ENCODE measurements around the gene SP140L. TPM values are rescaled to one million over a fixed set of nuclear protein-coding genes. Genes with fewer than 3 reads are reported as not detected.

SP140L gene
- polyA plus RNA-seq, 1 of the 3 experiments (the other 2 are of a cell fraction): 13.5 TPM

GRCh38 chr2:230346921-230347533, 20.0 kb downstream of the SP140L start:
- CTCF ChIA-PET: interaction anchor here (0.7 kb wide), 1 partner anchor 69 kb away, joined by 3 read pairs; the partner anchor contains the start of gene SP100
- H2AFZ ChIP-seq (ENCODE audit: low read depth): no peak overlapping the region

DNA sequence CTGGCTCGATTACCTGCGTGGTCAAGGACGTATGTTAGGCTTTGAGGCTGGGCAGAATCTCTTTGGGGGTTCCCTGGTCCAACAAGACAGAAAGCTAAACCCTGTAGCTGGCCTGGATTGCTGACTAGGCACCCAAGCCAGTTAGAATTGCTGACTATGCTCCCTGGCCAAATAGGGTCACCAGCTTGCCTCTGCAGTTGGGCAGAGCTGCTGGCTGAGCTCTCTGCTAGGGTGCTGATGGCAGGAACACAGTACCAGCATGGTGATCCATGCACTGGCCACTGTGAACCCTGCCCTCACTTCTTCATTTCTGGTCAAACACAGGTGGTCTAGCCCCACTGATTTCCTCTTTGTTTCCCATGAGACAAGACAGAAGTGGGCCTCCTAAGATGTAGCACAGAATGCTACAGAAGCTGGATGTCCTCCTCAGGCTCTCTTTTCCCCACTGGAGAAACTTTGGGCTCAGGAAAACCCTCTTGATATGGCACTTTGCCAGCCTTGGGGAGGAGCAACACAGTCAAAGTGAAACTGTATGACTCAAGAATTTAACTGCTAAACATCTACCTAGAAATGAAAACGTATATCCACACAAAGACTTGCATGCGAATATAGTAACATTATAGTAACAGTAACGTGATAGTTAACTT, 20.8 kb downstream of the SP140L start:
- H3K9me2 ChIP-seq: no peaks in the 10 kb centered on the region
- no peaks in the 10 kb centered on the region for H3K4me1 ChIP-seq (ENCODE audit: control insufficient read depth in 1 of 2, insufficient read depth in 2 of 2, low read depth in 1 of 2, low read length in 1 of 2)
- ChIA-PET CTCF (no interaction called here), POLR2A (no interaction called here)
- H3K4me3 ChIP-seq (ENCODE audit: low read depth in 2 of 2, low read length in 1 of 2): peak overlapping the region in 1 of 2 experiments; percentile 0; a peak in 1 of 4 replicates
- H3K9ac ChIP-seq: no peak overlapping the region
- TF ChIP-seq SIN3A (IDR thresholded peaks at IDR 0.05; ENCODE audit: borderline replicate concordance, low read depth, low read length) (no peak), TEAD4 (IDR thresholded peaks at IDR 0.05; ENCODE audit: borderline replicate concordance, insufficient read depth) (no peak), RXRA (IDR thresholded peaks at IDR 0.05; ENCODE audit: borderline replicate concordance, low read depth) (no peak), JUND (IDR thresholded peaks at IDR 0.05) (no peak)
- TF ChIP-seq, protein P1, sequence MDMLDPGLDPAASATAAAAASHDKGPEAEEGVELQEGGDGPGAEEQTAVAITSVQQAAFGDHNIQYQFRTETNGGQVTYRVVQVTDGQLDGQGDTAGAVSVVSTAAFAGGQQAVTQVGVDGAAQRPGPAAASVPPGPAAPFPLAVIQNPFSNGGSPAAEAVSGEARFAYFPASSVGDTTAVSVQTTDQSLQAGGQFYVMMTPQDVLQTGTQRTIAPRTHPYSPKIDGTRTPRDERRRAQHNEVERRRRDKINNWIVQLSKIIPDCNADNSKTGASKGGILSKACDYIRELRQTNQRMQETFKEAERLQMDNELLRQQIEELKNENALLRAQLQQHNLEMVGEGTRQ (IDR thresholded peaks at IDR 0.05; ENCODE audit: borderline replicate concordance, low read depth, low read length): no peak
- H2AFZ ChIP-seq (ENCODE audit: low read depth): no peak overlapping the region
- H3K9me3 ChIP-seq: peaks cover 12% of the 10 kb centered on the region; the same call in 1 of the 2 replicates
- H3K79me2 ChIP-seq (ENCODE audit: insufficient read depth): peaks cover 64% of the 10 kb centered on the region
- WGBS (ENCODE audit: low lambda C conversion rate): 30% methylated on average over 6 of the region's 6 CpGs
- no peaks in the 10 kb centered on the region for H3K27me3 ChIP-seq (ENCODE audit: insufficient read depth)
- H3K4me2 ChIP-seq: peak overlapping the region; percentile 11; the same call in 1 of the 2 replicates
- no peak for DNase-seq
- H4K20me1 ChIP-seq (ENCODE audit: insufficient read depth): no peaks in the 10 kb centered on the region
- peaks cover 0 to 32% of the 10 kb centered on the region in 2 experiments for H3K36me3 ChIP-seq (replicated peaks in 1 of 2; ENCODE audit: control insufficient read depth in 1 of 2, insufficient read depth in 2 of 2, low read length in 1 of 2)
- H3K27ac ChIP-seq (ENCODE audit: low read depth in 2 of 2, low read length in 1 of 2): no peak overlapping the region
- peaks cover 13% of the 10 kb centered on the region for H3F3A ChIP-seq (replicated peaks; ENCODE audit: insufficient read depth)

More at GRCh38 chr2:230346921-230347533, 20.0 kb downstream of the SP140L start:
- no peaks in the 10 kb centered on the region for H3K4me1 ChIP-seq (ENCODE audit: control insufficient read depth in 1 of 2, insufficient read depth in 2 of 2, low read depth in 1 of 2, low read length in 1 of 2)
- H3K36me3 ChIP-seq (replicated peaks in 1 of 2; ENCODE audit: control insufficient read depth in 1 of 2, insufficient read depth in 2 of 2, low read length in 1 of 2): peaks cover 0 to 32% of the 10 kb centered on the region in 2 experiments
- H3K79me2 ChIP-seq (ENCODE audit: insufficient read depth): peaks cover 71% of the 10 kb centered on the region
- no peaks in the 10 kb centered on the region for H3K9me2 ChIP-seq
- no peak for TF ChIP-seq TEAD4 (IDR thresholded peaks at IDR 0.05; ENCODE audit: borderline replicate concordance, insufficient read depth)
- DNase-seq: no peak
- no peak overlapping the region for H3K9ac ChIP-seq
- H3K4me3 ChIP-seq (ENCODE audit: low read depth in 2 of 2, low read length in 1 of 2): no peak overlapping the region
- POLR2A ChIA-PET: no interaction called here
- no peaks in the 10 kb centered on the region for H4K20me1 ChIP-seq (ENCODE audit: insufficient read depth)
- 83% methylated on average over 1 of the region's 1 CpG for WGBS (ENCODE audit: low lambda C conversion rate)
- no peaks in the 10 kb centered on the region for H3K27me3 ChIP-seq (ENCODE audit: insufficient read depth)
- H3K4me2 ChIP-seq: no peak overlapping the region
- no peak overlapping the region for H3K27ac ChIP-seq (ENCODE audit: low read depth in 2 of 2, low read length in 1 of 2)
- peaks cover 12% of the 10 kb centered on the region; the same call in 1 of the 2 replicates for H3K9me3 ChIP-seq
- H3F3A ChIP-seq (replicated peaks; ENCODE audit: insufficient read depth): peaks cover 13% of the 10 kb centered on the region

GRCh38 chr2:230348787-230349186, 21.8 kb downstream of the SP140L start:
- ChIA-PET CTCF (no interaction called here), POLR2A (no interaction called here)
- no peak for DNase-seq
- no peak overlapping the region for H3K4me3 ChIP-seq (ENCODE audit: low read depth in 2 of 2, low read length in 1 of 2)
- no peak overlapping the region for H3K4me2 ChIP-seq
- H3K9me2 ChIP-seq: peaks cover 6% of the 10 kb centered on the region; the same call in 1 of the 2 replicates
- H3K36me3 ChIP-seq (replicated peaks in 1 of 2; ENCODE audit: control insufficient read depth in 1 of 2, insufficient read depth in 2 of 2, low read length in 1 of 2): peaks cover 0 to 32% of the 10 kb centered on the region in 2 experiments
- no peak overlapping the region for H2AFZ ChIP-seq (ENCODE audit: low read depth)
- no peak overlapping the region for H3K27ac ChIP-seq (ENCODE audit: low read depth in 2 of 2, low read length in 1 of 2)
- peaks cover 5% of the 10 kb centered on the region for H3F3A ChIP-seq (replicated peaks; ENCODE audit: insufficient read depth)
- H3K9me3 ChIP-seq: peaks cover 12% of the 10 kb centered on the region; the same call in 1 of the 2 replicates
- no peaks in the 10 kb centered on the region for H3K27me3 ChIP-seq (ENCODE audit: insufficient read depth)
- no peaks in the 10 kb centered on the region for H3K4me1 ChIP-seq (ENCODE audit: control insufficient read depth in 1 of 2, insufficient read depth in 2 of 2, low read depth in 1 of 2, low read length in 1 of 2)
- no peak overlapping the region for H3K9ac ChIP-seq
- H4K20me1 ChIP-seq (ENCODE audit: insufficient read depth): no peaks in the 10 kb centered on the region
- H3K79me2 ChIP-seq (ENCODE audit: insufficient read depth): peaks cover 60% of the 10 kb centered on the region
- no peak for TF ChIP-seq TEAD4 (IDR thresholded peaks at IDR 0.05; ENCODE audit: borderline replicate concordance, insufficient read depth)
- no peak for TF ChIP-seq RXRA (IDR thresholded peaks at IDR 0.05; ENCODE audit: borderline replicate concordance, low read depth)
- TF ChIP-seq REST (IDR thresholded peaks at IDR 0.05; ENCODE audit: low read depth, low read length): no peak
- TF ChIP-seq CHD2 (IDR thresholded peaks at IDR 0.05; ENCODE audit: low read length, partially characterized antibody): no peak
- TF ChIP-seq POLR2AphosphoS5 (IDR thresholded peaks at IDR 0.05; ENCODE audit: low read depth, low read length): no peak
- no peak for TF ChIP-seq ELF1 (IDR thresholded peaks at IDR 0.05)
- no peak for TF ChIP-seq SMC3 (IDR thresholded peaks at IDR 0.05; ENCODE audit: low read depth, low read length)
- TF ChIP-seq MAX (IDR thresholded peaks at IDR 0.05; ENCODE audit: low read depth): no peak
- no peak for TF ChIP-seq JUND (IDR thresholded peaks at IDR 0.05)
- TF ChIP-seq SIN3A (IDR thresholded peaks at IDR 0.05; ENCODE audit: borderline replicate concordance, low read depth, low read length): no peak
- no peak for TF ChIP-seq NFIC (IDR thresholded peaks at IDR 0.05; ENCODE audit: borderline replicate concordance)
- TF ChIP-seq NRF1 (IDR thresholded peaks at IDR 0.05; ENCODE audit: low read depth, low read length): no peak
- no peak for TF ChIP-seq MEF2A (IDR thresholded peaks at IDR 0.05; ENCODE audit: borderline replicate concordance, low read depth)
- TF ChIP-seq EZH2phosphoT487 (IDR thresholded peaks at IDR 0.05; ENCODE audit: borderline replicate concordance, low read depth): no peak
- TF ChIP-seq FOXM1 (IDR thresholded peaks at IDR 0.05; ENCODE audit: low read depth): no peak

Data from SK-N-SH (cell line).